ENCODE results near the gene CCDC92B.
"Not testable (repeated sequence)": the region's sequence is repeated elsewhere in the genome, so short reads cannot be mapped to it uniquely, and the experiment has no call there.

CCDC92B gene

GRCh38 chr17:2700030-2700490 lies 49.4 kb downstream of the CCDC92B start:
- Histone ChIP-seq H3F3A (ENCODE audit: insufficient read depth, low read length) (no peaks in the 10 kb centered on the region), H3K4me3 (ENCODE audit: low read depth, low read length, poor library complexity, severe bottlenecking) (no peak overlapping the region), H3K4me2 (ENCODE audit: low read length) (no peak overlapping the region), H3K27ac (ENCODE audit: low read depth, low read length, poor library complexity, severe bottlenecking) (no peak overlapping the region), H3K4me1 (ENCODE audit: insufficient read depth, low read length, severe bottlenecking) (no peaks in the 10 kb centered on the region), H2AFZ (ENCODE audit: low read length) (no peak overlapping the region), H4K20me1 (ENCODE audit: insufficient read depth, low read length) (no peaks in the 10 kb centered on the region), H3K36me3 (ENCODE audit: insufficient read depth, low read length) (peaks cover 92% of the 10 kb centered on the region), H3K9me2 (ENCODE audit: low read depth, low read length) (no peaks in the 10 kb centered on the region), H3K9me3 (ENCODE audit: low read length) (no peaks in the 10 kb centered on the region), H3K9ac (ENCODE audit: low read length) (no peak overlapping the region), H3K27me3 (ENCODE audit: insufficient read depth, low read length) (no peaks in the 10 kb centered on the region), H3K79me2 (ENCODE audit: insufficient read depth, low read length) (no peaks in the 10 kb centered on the region)
- no peak for TF ChIP-seq EZH2 (IDR thresholded peaks at IDR 0.05; ENCODE audit: borderline replicate concordance, low read length)
- no peak for TF ChIP-seq CTCF (IDR thresholded peaks at IDR 0.05; ENCODE audit: low read length)

DNA sequence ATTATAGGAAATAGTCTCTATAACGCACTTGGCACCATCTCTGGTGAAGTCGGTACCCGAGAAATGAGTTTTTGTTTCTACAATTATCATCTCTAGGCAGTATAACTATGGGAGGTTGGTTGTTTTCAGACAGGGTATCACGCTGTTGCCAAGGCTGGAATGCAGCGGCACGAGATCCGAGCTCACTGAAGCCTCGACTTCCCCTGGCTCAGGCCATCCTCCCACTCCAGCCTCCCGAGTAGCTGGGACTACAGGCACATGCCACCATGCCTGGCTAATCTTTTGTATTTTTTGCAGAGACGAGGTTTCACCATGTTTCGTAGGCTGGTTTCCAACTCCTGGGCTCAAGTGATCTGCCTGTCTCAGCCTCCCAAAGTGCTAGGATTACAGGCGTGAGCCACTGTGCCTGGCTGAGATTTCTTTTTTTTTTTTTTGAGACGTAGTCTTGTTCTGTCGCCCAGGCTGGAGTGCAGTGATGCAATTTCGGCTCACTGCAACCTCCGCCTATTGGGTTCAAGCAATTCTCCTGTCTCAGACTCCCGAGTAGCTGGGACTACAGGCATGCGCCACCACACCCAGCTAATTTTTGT lies 50.1 kb downstream of the CCDC92B start:
- H3K4me3 ChIP-seq (ENCODE audit: low read depth, low read length, poor library complexity, severe bottlenecking); H3K4me1 ChIP-seq (ENCODE audit: insufficient read depth, low read length, severe bottlenecking); H4K20me1 ChIP-seq (ENCODE audit: insufficient read depth, low read length); H3K4me2 ChIP-seq (ENCODE audit: low read length); H3K9me2 ChIP-seq (ENCODE audit: low read depth, low read length); H2AFZ ChIP-seq (ENCODE audit: low read length); H3F3A ChIP-seq (ENCODE audit: insufficient read depth, low read length); H3K79me2 ChIP-seq (ENCODE audit: insufficient read depth, low read length); H3K9ac ChIP-seq (ENCODE audit: low read length); H3K9me3 ChIP-seq (ENCODE audit: low read length); H3K27ac ChIP-seq (ENCODE audit: low read depth, low read length, poor library complexity, severe bottlenecking); H3K27me3 ChIP-seq (ENCODE audit: insufficient read depth, low read length): not testable (repeated sequence)
- peaks cover 91% of the 10 kb centered on the region for H3K36me3 ChIP-seq (ENCODE audit: insufficient read depth, low read length)

DNA sequence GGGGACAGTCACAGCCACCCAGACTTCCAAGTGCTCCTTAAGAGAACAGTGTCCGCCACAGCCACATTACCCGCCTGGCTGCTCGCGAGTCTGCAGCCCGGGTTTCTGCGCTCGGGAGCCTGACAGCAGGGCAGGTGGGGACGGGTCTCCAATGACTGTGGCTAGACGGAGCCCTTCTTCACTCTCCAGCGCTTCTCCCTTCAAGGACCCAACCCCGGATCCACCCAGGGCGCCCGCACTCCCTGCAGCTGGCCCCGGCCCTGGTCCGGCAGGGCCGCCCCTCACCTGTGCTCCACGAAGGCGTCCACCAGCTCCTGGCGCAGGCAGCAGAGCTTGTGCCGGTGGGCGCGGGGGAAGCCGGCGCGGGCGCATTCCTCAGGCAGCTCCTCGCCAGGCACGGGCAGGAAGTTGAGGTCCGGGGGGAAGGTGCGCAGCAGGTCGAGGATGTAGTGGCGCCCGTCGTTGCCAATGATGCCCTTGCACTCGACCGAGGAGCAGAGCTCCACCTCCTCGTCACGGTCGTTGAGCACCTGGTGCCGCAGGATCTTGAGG lies 51.8 kb downstream of the CCDC92B start:
- Histone ChIP-seq H3K36me3 (ENCODE audit: insufficient read depth, low read length) (peaks cover 90% of the 10 kb centered on the region), H3K4me2 (ENCODE audit: low read length) (no peak overlapping the region), H3K9me2 (ENCODE audit: low read depth, low read length) (no peaks in the 10 kb centered on the region), H3K9ac (ENCODE audit: low read length) (no peak overlapping the region), H3K4me3 (ENCODE audit: low read depth, low read length, poor library complexity, severe bottlenecking) (no peak overlapping the region), H3K27me3 (ENCODE audit: insufficient read depth, low read length) (no peaks in the 10 kb centered on the region), H3F3A (ENCODE audit: insufficient read depth, low read length) (no peaks in the 10 kb centered on the region), H3K27ac (ENCODE audit: low read depth, low read length, poor library complexity, severe bottlenecking) (no peak overlapping the region), H2AFZ (ENCODE audit: low read length) (no peak overlapping the region), H3K4me1 (ENCODE audit: insufficient read depth, low read length, severe bottlenecking) (no peaks in the 10 kb centered on the region), H4K20me1 (ENCODE audit: insufficient read depth, low read length) (no peaks in the 10 kb centered on the region), H3K9me3 (ENCODE audit: low read length) (no peaks in the 10 kb centered on the region), H3K79me2 (ENCODE audit: insufficient read depth, low read length) (no peaks in the 10 kb centered on the region)
- no peak for TF ChIP-seq CTCF (IDR thresholded peaks at IDR 0.05; ENCODE audit: low read length)
- no peak for TF ChIP-seq EZH2 (IDR thresholded peaks at IDR 0.05; ENCODE audit: borderline replicate concordance, low read length)
